ENCODE results near the gene NAA10. TPM values are rescaled to one million over a fixed set of nuclear protein-coding genes. Genes with fewer than 3 reads are reported as not detected.

Gene NAA10
- total and polyA plus RNA-seq, 7 donors = 105 to 203 (median 166) TPM

DNA sequence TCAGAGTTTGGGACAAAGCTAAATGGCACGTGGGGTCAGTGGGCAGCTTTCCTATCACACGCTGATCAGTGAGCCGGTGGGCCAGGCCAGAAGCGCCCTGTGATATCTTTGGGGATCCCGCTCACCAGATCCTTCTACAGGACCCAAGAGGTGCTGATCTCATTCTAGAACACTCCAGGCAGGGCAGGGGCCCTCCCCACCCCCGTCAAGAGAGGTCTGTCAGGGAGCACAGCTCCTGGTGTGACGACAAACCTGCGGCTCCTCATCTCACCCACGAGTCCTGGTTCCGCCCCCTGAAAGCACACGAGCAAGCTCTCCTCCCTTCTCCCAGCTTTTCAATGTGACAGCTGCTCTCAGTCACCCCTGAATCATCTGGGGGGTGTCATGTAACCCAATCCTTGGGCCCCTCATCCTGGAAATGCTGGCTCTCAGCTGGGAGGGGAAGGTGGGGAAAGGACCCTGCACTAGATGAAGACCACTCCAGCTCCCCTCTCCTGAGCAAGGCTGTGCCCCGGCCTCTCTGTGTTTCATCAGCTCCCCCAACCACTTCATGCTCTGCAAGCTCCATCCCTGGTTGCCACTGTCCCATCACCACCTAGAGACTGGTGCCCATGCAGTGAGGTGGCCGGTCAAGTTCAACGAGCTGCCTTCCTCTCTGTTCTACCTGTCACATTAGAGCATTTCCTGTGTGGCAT lies 32.2 kb upstream of the NAA10 start:
- no peaks in the 10 kb centered on the region for H3K27me3 ChIP-seq (ENCODE audit: insufficient read depth in 3 of 3, low read length in 2 of 3)
- WGBS, 3 donors = 55 to 75% (median 73%) methylated on average over 12 to 14 of the region's 14 CpGs
- peak overlapping the region; percentile 80 for H3K4me3 ChIP-seq
- H3K9me3 ChIP-seq = no peaks in the 10 kb centered on the region
- H3K4me1 ChIP-seq = peaks cover 49% of the 10 kb centered on the region
- intact Hi-C loops (cut with DNase I) = loop anchor here in 1 of 2 donors (5.0 kb wide), 1 partner anchor 185 kb away; the partner anchor contains the start of gene SRPK3
- DNase-seq = peak in 1 of 2 donors; percentile 49
- no peak for ATAC-seq
- H3K36me3 ChIP-seq (ENCODE audit: insufficient read depth in 1 of 2, low read depth in 1 of 2) = peaks cover 2 to 25% of the 10 kb centered on the region in 2 donors
- H3K27ac ChIP-seq = peak overlapping the region; percentile 86
- TF ChIP-seq, protein P1, sequence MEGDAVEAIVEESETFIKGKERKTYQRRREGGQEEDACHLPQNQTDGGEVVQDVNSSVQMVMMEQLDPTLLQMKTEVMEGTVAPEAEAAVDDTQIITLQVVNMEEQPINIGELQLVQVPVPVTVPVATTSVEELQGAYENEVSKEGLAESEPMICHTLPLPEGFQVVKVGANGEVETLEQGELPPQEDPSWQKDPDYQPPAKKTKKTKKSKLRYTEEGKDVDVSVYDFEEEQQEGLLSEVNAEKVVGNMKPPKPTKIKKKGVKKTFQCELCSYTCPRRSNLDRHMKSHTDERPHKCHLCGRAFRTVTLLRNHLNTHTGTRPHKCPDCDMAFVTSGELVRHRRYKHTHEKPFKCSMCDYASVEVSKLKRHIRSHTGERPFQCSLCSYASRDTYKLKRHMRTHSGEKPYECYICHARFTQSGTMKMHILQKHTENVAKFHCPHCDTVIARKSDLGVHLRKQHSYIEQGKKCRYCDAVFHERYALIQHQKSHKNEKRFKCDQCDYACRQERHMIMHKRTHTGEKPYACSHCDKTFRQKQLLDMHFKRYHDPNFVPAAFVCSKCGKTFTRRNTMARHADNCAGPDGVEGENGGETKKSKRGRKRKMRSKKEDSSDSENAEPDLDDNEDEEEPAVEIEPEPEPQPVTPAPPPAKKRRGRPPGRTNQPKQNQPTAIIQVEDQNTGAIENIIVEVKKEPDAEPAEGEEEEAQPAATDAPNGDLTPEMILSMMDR (IDR thresholded peaks at IDR 0.05) = no peak

GRCh38 chrX:153966283-153966688 lies 31.4 kb upstream of the NAA10 start:
- H3K9me3 ChIP-seq = no peaks in the 10 kb centered on the region
- H3K36me3 ChIP-seq (ENCODE audit: insufficient read depth in 1 of 2, low read depth in 1 of 2) = peaks cover 2 to 32% of the 10 kb centered on the region in 2 donors
- no peaks in the 10 kb centered on the region for H3K27me3 ChIP-seq (ENCODE audit: insufficient read depth in 3 of 3, low read length in 2 of 3)
- 30 to 64% (median 37%) methylated on average over 6 to 15 of the region's 15 CpGs for WGBS, 3 donors
- peak overlapping the region; percentile 86 for H3K27ac ChIP-seq
- peak overlapping the region; percentile 80 for H3K4me3 ChIP-seq
- intact Hi-C loops (cut with DNase I) = loop anchor here in 1 of 2 donors (5.0 kb wide), 1 partner anchor 184 kb away; the partner anchor contains the start of gene SRPK3
- TF ChIP-seq, protein P1 (IDR thresholded peaks at IDR 0.05) = no peak
- DNase-seq (peak; percentile 50 to 82), ATAC-seq (peak; percentile 27 to 63 (median 54))
- peaks cover 49% of the 10 kb centered on the region for H3K4me1 ChIP-seq

DNA sequence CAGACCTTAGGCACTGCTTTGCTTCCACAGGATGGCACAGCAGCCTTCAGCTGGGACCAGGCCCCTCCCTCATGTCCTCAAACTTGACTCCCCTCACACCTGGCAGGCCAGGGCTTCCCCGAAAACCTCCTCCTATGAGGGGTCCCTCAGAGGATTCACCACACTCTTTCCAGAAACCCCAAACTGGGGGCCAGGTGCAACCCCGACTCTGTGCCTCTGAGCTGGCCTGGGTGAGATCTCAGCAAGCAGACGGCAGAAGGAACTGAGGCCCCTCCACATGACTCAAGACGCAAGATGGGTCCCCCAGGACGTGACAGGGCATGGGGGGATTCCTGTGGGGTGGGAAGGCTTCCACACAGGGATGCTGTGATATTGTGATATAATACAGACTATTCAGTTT lies 30.6 kb upstream of the NAA10 start:
- TF ChIP-seq, protein P1 (IDR thresholded peaks at IDR 0.05) = no peak
- ATAC-seq = no peak

DNA sequence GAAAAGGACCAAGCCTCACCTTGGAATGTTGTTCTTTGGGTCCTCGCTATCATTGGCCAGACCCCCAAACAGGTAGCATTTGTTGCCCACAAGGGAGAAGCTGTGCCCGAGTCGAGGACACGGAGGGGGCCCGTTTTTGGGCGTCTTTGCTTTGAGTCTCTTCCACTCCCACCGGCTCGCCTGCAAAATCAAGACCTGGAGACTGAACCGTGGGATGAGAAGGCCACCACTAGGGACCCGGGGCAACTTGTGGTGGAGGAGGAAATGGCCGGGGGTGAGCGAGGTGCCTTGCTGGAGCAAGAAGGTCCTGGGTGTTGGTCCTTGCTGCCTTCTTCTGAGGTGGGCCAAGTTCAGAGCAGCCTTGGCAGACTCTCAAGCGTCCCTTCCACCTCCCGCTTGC lies 29.3 kb upstream of the NAA10 start:
- TF ChIP-seq, protein P1 (IDR thresholded peaks at IDR 0.05) = no peak
- WGBS, 3 donors = 86 to 98% (median 87%) methylated on average over 6 to 14 of the region's 14 CpGs
- Histone ChIP-seq H3K9me3 (no peaks in the 10 kb centered on the region), H3K27ac (no peak overlapping the region), H3K4me3 (no peak overlapping the region), H3K4me1 (peaks cover 39% of the 10 kb centered on the region), H3K36me3 (ENCODE audit: insufficient read depth in 1 of 2, low read depth in 1 of 2) (peaks cover 2 to 54% of the 10 kb centered on the region in 2 donors), H3K27me3 (ENCODE audit: insufficient read depth in 3 of 3, low read length in 2 of 3) (no peaks in the 10 kb centered on the region)
- intact Hi-C loops (cut with DNase I) = no loop called here
- ATAC-seq (no peak), DNase-seq (peak in 1 of 2 donors; percentile 44)

More for the DNA sequence above, 30.6 kb upstream of the NAA10 start:
- no peak for DNase-seq
- Histone ChIP-seq H3K9me3 (no peaks in the 10 kb centered on the region), H3K4me1 (peaks cover 49% of the 10 kb centered on the region), H3K4me3 (no peak overlapping the region), H3K36me3 (ENCODE audit: insufficient read depth in 1 of 2, low read depth in 1 of 2) (peaks cover 2 to 41% of the 10 kb centered on the region in 2 donors), H3K27ac (peak overlapping the region; percentile 86), H3K27me3 (ENCODE audit: insufficient read depth in 3 of 3, low read length in 2 of 3) (no peaks in the 10 kb centered on the region)
- WGBS, 3 donors = 74 to 81% (median 79%) methylated on average over 5 of the region's 5 CpGs
- intact Hi-C loops (cut with DNase I) = loop anchor here in 1 of 2 donors (5.0 kb wide), 1 partner anchor 183 kb away; the partner anchor contains the start of gene SRPK3

All from psoas muscle (tissue), 8 donors.